GM21786 (cell line): ENCODE data around the gene CHCHD4.

Experiments used
- ATAC-seq: cut with Tn5 transposase; IDR thresholded peaks from one replicate; pipeline ENCODE4 v1.9.1; 2021; ENCODE audit not compliant: unreplicated experiment

CHCHD4 gene

GRCh38 chr3:14124615-14125192, at the start of gene CHCHD4, which contains the start of gene TMEM43:
TSS of gene CHCHD4 (minus strand) at chr3:14124870. CDS start at chr3:14124676, 194 bp downstream.
TSS of gene TMEM43 (plus strand) at chr3:14125052. CDS start at chr3:14125194, 142 bp downstream.
- ATAC-seq: peak; percentile 84

GRCh38 chr3:14172496-14172895, 47.8 kb upstream of the CHCHD4 start:
- no peak for ATAC-seq

- ATAC-seq: no peak
These were observed 46.0 kb upstream of the CHCHD4 start for GRCh38 chr3:14170531-14171159.

GRCh38 chr3:14169871-14170270, 45.2 kb upstream of the CHCHD4 start:
- ATAC-seq: no peak

- no peak for ATAC-seq
These were observed 44.8 kb upstream of the CHCHD4 start for GRCh38 chr3:14169435-14169834.

GRCh38 chr3:14166877-14167603, 42.4 kb upstream of the CHCHD4 start:
- ATAC-seq: no peak

- no peak for ATAC-seq
These were observed 37.5 kb upstream of the CHCHD4 start for GRCh38 chr3:14162178-14162577.

GRCh38 chr3:14161282-14161681, 36.6 kb upstream of the CHCHD4 start:
- ATAC-seq: no peak

GRCh38 chr3:14159426-14159825, 34.8 kb upstream of the CHCHD4 start:
- ATAC-seq: no peak

- ATAC-seq: no peak
These were observed 33.7 kb upstream of the CHCHD4 start for GRCh38 chr3:14158370-14158769.

- no peak for ATAC-seq
These were observed 33.3 kb upstream of the CHCHD4 start for GRCh38 chr3:14157951-14158350.

GRCh38 chr3:14156843-14157561, 32.3 kb upstream of the CHCHD4 start:
- no peak for ATAC-seq

- ATAC-seq: no peak
These were observed 31.5 kb upstream of the CHCHD4 start for GRCh38 chr3:14156201-14156600.

GRCh38 chr3:14154895-14155440, 30.3 kb upstream of the CHCHD4 start:
- ATAC-seq: no peak

- no peak for ATAC-seq
These were observed 29.6 kb upstream of the CHCHD4 start for GRCh38 chr3:14154276-14154675.

- no peak for ATAC-seq
These were observed 29.0 kb upstream of the CHCHD4 start for GRCh38 chr3:14153663-14154062.

- ATAC-seq: no peak
These were observed 28.3 kb upstream of the CHCHD4 start for GRCh38 chr3:14152963-14153355.

- no peak for ATAC-seq
These were observed 27.7 kb upstream of the CHCHD4 start for GRCh38 chr3:14152233-14152962.

GRCh38 chr3:14151471-14152083, 26.9 kb upstream of the CHCHD4 start:
- ATAC-seq: no peak
